Skin epidermis (tissue), 12 donors: ENCODE results near the gene AEBP1.
A peak's percentile ranks its signal among the peaks of the same experiment; 100 is the strongest.

Source experiments
- H3K27ac ChIP-seq, 21 experiments: fragments of 200-600 bp; sonication (generic) in 11 of 21; one replicate each; pipeline ENCODE4 v1.5.0; 2020; ENCODE audit warnings: mild to moderate bottlenecking in 3 of 21, inconsistent platforms in 2 of 21, moderate library complexity in 2 of 21
- H3K4me3 ChIP-seq, 7 experiments: fragments of 200-600 bp; sonication (generic) in 2 of 7; one replicate each; pipeline ENCODE4 v1.5.0; 2020; ENCODE audit warnings: inconsistent platforms in 2 of 7, mild to moderate bottlenecking in 2 of 7, moderate library complexity in 1 of 7

AEBP1 gene

DNA sequence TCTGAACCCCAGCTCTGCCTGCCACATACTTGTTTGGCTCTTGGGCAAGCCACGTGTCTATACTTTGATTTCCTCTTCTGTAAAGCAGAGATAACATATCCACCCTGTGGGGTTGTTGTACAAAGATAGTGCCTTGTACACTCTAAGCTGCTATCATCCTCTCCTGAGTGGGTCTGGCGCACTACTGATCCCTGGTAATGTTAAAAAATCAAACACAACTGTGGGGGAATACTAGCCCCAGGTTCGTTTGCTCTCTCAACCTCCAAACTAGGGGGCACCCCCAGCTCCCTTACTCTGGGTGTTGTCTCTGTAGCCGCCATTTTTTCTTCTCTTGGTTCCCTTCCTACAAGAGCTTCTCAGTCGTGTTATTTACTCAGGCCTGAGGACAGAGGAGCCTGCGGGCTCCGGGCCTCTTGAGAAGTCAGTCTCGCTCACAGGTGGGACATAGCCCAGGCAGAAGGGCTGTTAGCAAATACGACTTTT, 22.8 kb upstream of the AEBP1 start:
- H3K27ac ChIP-seq = peak overlapping the region in 15 of 21 experiments; percentile 25 to 96 (median 90)
- H3K4me3 ChIP-seq = peak overlapping the region; percentile 51 to 80 (median 65)

DNA sequence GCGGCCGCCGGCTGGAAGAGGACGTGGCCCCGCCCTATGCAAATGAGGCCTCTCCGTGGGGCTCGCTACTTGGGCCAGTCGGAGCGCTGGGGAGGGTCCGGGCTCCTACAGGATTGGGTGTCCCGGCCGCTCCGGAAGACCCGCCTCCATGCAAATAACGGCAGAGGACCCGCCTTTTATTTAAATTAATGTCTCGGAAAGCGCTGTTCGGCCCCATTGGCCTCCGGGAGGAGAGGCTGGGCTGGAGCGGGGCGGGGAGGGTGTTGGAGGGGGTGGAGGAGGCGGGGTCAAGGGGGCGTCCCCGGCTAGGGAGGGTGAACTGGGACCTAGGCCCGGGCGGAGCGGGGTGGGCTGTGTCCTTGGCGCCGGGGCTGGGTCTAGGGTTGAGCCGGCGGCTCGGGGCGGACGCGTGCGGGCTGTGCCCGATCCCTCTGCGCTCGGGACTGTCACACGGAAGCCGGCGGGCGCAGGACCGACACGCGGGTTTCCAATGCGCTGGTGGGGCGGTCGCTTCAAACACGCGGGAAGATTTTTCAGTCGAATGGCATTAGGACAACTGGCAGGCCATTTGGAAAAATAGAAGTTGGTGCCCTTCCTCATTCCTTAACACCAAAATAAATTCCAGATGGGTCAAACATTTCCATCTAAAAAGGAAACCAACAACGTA, 21.5 kb upstream of the AEBP1 start:
- peak overlapping the region; percentile 51 to 80 (median 65) for H3K4me3 ChIP-seq
- peak overlapping the region in 20 of 21 experiments; percentile 76 to 95 (median 90) for H3K27ac ChIP-seq

DNA sequence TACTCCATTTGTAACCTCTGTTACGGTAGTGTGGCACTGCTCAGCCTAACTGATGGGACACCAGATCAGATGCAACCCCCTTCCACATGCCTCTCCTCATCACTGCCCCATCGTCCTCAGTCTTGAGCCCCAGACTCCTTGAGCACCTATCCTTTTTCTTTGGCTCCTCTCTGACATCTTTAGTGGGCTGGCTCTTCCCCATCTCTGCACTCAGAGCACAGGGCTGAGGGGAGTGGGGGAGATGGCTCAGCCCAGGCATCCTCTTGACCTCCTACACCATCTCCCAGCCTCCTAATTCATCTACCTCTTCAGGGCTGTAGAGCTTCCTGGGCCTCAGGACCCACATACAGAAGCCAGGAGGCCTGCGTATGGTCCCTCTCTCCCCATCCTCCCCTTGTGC, 20.3 kb upstream of the AEBP1 start:
- H3K27ac ChIP-seq = peak overlapping the region in 18 of 21 experiments; percentile 1 to 93 (median 83)
- H3K4me3 ChIP-seq = no peak overlapping the region

DNA sequence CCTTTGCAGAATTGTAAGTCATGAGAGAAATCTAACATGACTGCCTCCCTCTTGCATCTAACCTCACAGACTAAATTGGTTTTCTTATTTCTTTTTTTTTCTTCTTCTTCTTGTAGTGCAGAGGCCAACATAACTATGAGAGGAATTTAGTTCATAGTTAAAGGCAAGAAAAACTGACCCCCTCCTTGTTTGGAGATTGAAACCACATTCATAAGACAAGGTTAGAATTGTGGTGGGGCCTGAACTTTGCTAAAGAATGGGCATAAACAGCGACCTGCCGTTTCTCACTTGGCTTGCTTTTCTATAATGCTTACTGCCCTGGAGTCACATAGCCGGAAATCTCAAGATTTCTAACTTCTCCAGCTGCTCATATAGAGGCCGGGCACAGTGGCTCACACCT, 19.4 kb upstream of the AEBP1 start:
- Histone ChIP-seq H3K27ac (peak overlapping the region in 14 of 21 experiments; percentile 12 to 92 (median 86)), H3K4me3 (no peak overlapping the region)

DNA sequence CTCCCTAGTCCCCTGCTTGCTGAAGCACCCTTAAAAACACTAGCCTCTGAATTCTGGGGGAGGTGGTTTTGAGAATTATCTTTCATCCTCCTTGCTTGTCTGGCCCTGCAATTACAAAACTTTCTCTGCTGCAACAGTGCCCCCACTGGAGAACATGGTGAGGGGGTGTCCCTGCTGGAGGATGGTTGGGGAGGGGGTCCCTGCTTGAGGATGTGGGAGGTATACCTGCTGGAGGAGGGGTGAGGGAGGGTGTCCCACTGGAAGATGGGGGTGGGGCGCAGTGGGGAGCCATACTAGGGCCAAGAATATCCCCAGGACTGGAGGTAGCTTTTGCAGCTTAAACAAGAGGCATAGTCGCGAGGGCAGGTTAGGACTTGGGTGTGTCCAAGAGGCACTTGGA, 18.6 kb upstream of the AEBP1 start:
- Histone ChIP-seq H3K27ac (peak overlapping the region in 11 of 21 experiments; percentile 15 to 92 (median 76)), H3K4me3 (no peak overlapping the region)

DNA sequence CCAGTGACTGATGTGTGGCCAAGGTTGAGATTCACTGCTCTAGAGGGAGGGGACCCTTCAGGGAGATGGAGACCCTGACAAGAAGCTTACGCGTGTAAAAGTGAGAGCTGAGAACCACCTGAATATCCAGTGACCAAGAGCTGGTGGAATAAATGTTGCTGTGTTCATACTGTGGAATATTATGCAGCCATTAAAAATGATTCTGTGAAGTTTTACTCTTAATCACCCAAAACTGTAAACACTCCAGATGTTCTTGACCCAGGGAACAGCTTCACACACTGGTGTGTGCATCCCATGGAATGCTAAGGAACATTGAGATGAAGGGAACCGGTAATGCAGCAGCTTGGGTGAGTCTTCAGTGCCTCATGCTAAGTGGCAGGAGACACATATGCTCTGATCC, 17.5 kb upstream of the AEBP1 start:
- peak overlapping the region in 17 of 21 experiments; percentile 38 to 92 (median 79) for H3K27ac ChIP-seq
- H3K4me3 ChIP-seq = no peak overlapping the region

DNA sequence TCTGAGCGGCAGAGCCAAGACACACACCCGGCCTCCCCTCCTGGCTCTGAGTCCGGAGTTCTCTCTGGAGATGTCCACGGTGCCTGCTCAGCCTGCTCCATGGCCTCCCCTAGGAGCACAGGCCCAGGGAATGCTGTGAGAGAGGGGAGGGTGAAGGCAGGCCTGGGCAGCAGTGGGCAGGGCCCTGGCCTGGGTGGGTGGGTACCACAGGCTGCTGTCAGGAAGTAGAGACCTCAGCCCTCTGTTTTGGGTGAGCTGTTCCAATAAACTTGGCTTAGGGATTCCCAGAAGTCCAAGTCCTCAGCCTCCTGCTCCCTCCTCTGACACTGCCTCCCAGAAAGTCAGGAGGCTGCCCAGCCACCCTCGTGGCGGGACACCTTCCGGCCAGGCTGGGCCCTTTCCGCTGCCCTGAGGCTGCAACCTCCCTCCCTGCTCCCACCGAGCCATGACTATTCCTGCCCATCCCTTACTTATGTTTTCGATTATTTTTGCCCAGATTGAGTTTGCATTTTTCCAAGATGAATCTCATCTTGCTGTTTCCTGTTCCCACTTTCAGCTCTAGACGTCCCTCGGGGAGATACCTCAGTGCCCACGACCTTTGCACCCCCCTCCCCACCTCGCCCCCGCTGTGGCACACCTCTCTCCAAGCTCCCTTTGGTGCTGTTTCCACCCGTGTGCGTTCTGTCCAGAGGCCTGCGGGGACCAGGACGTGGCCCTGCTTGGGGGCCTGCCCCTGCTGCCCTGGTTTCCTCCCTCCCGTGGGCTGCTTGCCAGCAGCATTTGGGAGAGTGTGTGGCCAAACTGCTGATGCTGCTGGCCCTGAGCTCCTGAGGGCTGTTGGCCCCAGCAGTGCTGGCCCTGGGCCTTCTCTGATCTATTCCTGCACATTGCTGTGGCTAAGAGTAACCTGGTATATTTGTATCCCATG, 16.0 kb upstream of the AEBP1 start:
- Histone ChIP-seq H3K4me3 (no peak overlapping the region), H3K27ac (peak overlapping the region in 20 of 21 experiments; percentile 12 to 92 (median 77))

DNA sequence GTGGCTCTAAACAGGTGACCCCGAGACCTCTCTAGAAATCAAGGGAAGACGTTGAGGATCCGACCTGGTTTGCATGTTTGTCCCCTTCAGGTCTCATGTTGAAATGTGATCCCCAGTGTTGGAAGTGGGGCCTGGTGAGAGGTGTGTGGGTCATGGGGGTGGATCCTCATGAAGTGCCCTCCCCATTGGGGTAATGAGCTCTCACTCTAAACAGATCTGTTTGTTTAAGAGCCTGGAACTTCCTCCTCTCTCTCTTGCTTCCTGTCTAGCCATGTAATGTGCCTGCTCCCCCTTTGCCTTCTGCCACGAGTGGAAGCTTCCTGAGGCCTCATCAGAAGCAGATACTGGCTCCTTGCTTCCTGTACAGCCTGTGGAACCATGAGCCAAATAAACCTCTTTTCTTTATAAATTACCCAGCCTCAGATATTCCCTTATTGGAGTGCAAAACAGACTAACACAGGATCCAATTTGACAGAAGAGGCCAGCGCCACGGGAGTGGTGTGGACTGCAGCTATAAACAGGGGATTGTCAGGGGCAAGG, 11.0 kb upstream of the AEBP1 start:
- Histone ChIP-seq H3K4me3 (no peak overlapping the region), H3K27ac (peak overlapping the region in 3 of 21 experiments; percentile 11 to 71 (median 65))

DNA sequence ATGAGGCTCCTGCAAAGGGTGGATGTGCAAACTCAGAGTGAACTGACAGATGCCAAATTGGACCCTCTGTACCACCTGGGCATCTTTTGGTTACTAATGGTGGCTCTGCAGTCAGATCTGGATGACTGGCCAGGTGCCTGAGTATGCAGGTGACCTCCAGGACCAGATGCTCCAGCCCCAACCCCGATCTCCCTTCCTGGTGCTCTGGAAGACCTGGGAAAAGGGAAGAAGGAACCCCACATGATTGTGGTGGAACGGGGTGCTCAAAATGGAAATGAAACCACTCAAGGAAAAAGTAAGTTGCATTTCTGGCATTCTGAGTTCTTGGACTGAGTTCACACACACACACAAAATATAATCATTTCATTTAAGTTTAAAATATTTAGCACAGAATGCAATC, 9.8 kb upstream of the AEBP1 start:
- H3K27ac ChIP-seq = peak overlapping the region in 12 of 21 experiments; percentile 0 to 65 (median 28)
- H3K4me3 ChIP-seq = no peak overlapping the region

DNA sequence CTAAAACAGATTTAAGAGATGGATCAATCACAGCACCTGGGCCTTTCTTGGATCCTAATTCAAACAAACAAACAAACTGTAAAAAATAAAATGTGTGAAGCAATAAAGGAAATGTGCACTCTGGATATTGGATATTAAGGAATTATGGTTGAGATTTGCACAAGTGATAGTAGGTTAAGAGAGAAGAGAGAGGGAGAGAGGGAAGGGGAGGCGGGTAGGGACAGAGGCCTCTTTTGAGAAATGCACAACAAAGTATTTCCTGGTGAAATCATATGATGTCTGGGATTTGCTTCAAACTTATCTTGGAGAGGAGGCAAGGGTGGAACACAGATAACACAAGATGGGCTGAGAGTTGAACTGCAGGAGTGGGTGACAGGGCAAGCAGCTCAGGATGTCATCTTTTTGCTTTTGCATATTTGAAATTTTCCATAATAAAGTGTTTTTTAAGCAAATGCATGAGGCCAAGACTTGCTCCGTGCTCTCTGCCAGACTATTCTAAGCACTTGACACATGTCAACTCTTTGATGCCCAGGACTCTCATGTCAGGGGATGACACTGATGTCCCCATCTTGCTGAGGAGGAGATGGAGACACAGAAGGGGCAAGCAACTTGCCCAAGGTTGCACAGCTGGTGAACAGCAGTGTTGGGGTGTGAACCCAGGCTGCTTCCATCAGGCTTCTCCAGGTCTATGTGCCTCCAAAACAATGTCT, 9.1 kb upstream of the AEBP1 start:
- Histone ChIP-seq H3K27ac (peak overlapping the region in 11 of 21 experiments; percentile 6 to 59 (median 27)), H3K4me3 (no peak overlapping the region)

DNA sequence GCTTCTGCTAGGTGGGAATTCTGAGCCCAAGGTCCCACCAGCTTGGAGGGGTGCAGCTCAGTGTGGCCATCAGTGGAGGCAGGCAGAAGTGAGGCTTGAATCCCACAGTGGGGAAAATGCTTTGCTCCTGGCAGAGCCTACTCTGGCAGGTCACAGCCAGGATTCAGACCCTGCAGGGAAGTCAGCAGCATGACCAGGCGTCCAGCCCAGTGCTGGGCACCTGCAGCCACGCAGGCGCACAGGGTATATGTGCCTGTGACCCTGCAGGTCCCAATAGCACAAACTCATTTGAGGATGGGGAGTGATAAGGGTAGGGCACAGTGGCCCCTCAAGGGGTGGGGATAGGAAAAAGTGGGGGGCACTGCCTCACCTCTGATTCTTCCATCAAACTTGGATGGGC, 8.4 kb upstream of the AEBP1 start:
- peak overlapping the region in 8 of 21 experiments; percentile 0 to 59 (median 23) for H3K27ac ChIP-seq
- no peak overlapping the region for H3K4me3 ChIP-seq

DNA sequence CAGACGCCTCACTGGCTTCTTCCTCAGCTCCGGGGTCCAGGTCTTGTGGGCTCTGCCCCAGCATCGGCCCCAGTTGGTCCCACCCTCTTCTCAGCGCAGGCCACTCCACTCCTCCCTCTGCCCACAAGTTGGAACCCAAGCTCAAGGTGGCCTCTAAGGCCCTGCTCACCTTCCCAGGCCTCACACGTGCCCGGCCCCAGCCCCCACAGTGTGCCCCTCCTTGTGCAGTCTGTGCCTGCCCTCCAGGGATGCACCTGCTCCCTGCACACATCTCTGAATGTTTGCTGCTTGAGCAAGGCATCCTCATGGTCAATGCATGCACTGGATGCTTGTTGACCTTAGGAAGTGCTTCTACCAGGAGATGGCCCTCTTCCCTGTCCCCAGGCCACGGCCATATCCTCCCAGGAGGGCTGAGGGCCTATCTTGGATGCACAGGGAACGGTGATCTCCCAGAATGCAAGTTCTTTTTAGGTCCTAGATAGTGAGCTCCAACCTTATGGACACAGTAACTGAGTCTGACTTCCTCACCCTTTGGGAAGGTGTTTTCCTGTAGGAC, 7.7 kb upstream of the AEBP1 start:
- Histone ChIP-seq H3K4me3 (no peak overlapping the region), H3K27ac (peak overlapping the region in 5 of 21 experiments; percentile 16 to 66 (median 30))

DNA sequence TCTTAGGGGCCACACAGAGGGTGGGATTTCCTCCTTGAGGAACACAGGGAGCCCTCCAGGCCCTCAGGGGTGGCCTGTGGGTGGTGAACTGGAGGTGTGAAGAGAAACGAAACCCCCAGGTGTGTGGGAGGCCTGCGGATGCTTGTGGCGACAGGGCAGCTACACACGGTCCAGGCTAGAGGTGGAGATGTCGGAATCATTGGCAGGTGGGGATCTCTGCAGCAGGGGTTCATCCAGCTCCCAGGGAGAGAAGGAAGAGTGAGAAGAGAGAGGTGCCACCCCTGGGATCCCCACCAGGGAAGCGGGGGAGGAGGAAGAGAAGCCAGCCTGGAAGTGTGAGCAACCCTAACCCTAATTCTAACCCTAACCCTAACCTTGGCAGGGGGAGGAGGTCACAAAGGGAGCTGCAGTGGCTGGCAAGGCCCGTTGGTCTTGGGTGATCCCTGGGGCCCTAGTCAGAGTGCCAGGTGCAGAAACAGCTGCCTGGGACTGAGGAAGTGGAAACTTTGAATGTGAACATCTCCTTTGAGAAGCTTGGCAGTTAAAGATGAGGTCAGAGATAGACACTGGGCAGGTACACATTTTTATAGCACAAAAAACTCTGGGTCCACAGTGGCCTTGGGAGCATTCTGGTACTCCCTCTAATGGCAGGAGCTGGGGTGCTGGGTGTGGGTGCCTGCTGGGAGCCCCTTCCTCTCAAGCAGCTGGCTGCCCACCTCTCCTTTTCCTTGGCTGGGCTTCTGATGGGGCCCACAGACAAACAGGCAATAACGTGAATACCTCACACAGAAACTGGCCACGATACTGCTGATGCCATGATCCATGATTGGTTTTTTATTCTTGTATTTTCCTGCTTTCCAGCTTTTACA, 6.8 kb upstream of the AEBP1 start:
- no peak overlapping the region for H3K4me3 ChIP-seq
- peak overlapping the region in 6 of 21 experiments; percentile 5 to 96 (median 32) for H3K27ac ChIP-seq

DNA sequence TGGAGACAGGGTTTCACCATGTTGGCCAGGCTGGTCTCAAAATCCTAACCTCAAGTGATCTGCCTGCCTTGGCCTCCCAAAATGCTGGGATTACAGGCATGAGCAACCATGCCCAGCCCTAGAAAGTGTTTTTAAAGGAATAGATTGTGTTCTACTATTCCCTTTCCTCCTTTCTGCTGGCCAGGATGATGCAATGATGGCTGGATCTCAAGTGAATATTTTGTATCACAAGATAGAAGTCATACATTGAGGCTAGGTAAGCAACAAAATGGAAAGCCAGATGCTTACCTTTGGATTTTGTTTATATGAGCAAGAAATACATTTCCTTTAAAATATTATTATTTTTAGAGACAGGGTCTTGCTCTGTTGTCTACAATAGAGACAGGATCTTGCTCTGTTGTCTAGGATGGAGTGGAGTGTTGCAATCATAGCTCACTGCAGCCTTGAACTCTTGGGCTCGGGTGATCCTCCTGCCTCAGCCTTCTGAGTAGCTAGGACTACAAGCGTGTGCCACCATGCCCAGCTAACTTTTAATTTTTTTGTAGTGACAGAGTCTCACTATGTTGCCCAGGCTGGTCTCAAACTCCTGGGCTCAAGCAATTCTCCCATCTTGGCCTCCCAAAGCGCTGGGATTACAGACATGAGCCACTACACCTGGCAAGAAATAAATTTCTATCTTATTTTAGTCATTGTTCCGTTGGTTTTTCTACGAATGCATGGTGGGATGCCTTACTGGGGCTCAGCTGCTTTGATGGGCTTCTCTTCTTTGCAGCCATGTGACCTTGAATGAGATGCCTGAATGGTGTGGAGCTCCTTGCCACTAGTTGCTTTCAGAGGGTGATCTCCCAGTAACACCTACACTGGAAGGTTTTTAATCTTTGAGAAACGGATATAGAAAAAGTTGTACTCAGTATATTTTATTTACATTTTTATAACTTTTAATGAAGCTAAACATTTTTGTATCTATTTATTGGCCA, 5.8 kb upstream of the AEBP1 start:
- H3K4me3 ChIP-seq = no peak overlapping the region
- H3K27ac ChIP-seq = peak overlapping the region in 3 of 21 experiments; percentile 5 to 96 (median 27)

DNA sequence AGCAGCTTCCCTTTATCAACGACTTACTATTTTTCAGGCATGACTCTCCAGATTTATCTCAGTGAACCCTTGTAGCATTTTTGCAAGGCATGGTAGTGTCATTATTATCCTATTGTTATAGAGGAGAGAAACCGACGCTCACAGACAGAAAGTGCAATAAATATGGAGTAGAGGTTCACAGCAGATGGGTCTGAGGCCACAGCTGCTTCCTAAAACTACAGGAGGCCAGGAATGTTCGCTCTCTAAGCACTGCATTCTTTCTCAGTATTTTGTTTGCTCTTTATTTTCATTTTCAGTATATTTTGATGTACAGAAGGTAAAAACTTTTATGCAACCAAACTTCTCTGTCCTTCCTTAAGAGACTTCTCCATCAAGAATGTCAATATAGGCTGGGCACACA, 4.5 kb upstream of the AEBP1 start:
- Histone ChIP-seq H3K4me3 (no peak overlapping the region), H3K27ac (peak overlapping the region in 19 of 21 experiments; percentile 66 to 99 (median 91))

DNA sequence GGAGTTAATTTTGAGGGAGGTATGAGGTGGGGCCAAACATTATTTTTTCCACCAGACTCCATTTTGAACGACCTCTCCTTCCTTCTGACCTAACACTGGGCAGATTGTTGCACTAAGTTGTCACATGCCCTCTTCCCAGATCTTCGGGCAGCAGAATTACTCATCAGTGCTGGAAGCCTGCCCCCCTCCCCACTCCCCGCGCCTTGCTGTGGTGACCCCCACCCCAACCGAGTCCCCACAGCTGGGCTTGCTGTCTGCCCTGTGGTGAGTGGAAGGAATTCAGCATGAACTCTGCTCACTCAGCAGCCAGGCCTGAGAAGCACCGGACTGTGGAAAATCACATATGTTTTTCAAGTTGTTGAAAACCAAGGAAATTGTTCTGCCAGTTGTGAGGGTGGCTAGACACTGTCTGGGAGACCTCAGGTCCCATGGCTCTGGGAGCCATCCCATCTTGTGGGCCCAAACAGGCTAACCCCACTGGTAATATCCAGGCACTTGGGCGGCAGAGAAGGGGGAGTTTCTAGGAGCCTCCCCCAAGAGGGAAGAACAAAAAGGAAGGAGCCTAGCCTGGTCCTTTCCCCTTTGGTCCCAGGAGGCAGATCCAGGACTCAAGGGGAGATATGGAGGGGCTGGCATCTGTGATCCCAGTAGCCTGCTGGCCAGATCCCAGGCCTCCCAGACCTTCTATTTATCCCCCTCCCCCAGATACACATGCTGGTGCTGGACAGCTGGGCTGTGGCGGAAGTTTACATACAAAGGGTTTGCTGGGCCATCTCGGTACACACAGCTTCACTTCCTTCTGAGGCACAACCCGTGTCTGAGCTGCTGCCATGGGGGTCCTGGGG, 3.5 kb upstream of the AEBP1 start:
- no peak overlapping the region for H3K4me3 ChIP-seq
- peak overlapping the region in 20 of 21 experiments; percentile 69 to 99 (median 90) for H3K27ac ChIP-seq
